GM21717 (cell line): Measurements from ENCODE around the gene CAMKMT.

ENCODE experiments used
- ATAC-seq: cut with Tn5 transposase; IDR thresholded peaks from one replicate; pipeline ENCODE4 v1.9.1; 2021; ENCODE audit warnings: mild to moderate bottlenecking, moderate library complexity; ENCODE audit not compliant: unreplicated experiment

Gene CAMKMT

DNA sequence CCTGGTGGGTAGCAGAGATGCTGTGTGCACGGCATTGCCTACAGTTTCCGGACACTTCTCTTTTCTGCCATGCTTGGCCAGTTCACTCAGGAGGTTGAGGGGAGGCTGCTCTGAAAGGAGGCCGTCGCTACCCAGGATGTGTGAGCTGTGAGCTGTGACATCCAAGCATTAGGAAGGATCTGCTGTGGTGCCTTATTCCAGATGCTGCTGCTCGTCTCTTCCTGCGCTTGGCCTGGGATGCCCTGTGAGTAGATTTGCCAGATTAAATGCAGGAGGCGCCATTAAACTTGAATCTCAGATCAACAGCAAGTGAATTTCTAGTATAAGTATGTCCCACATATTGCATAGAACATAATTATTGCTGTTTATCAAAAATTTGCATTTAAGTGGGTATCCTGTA lies 455.5 kb downstream of the CAMKMT start:
- no peak for ATAC-seq

- no peak for ATAC-seq
Measured at GRCh38 chr2:44817673-44818335, 456.1 kb downstream of the CAMKMT start.

GRCh38 chr2:44819061-44819460 lies 457.3 kb downstream of the CAMKMT start:
- no peak for ATAC-seq

- ATAC-seq = no peak
Measured at GRCh38 chr2:44821500-44821899, 459.8 kb downstream of the CAMKMT start.

DNA sequence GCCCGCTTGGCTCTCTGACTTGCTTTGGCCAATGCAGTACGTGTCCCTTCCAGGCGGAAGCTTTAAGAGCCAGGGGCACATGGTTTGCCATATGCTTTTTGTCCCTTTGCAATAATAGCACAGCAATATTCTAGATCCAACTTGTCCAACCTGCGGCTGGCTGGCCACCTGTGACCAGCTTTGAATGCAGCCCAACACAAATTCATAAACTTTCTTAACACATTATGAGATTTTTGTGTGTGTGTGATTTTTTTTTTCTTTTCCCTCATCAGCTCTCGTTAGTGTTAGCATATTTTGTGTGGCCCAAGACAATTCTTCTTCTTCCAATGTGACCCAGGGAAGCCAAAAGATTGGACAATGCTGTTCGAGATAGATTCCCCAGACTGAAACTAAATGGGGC lies 460.4 kb downstream of the CAMKMT start:
- no peak for ATAC-seq
